Measurements from ENCODE around the gene SUSD3. TPM values are rescaled to one million over a fixed set of nuclear protein-coding genes. Genes with fewer than 3 reads are reported as not detected.

The SUSD3 gene
- total and polyA plus RNA-seq, 5 donors from 2014 or later = 68.7 to 229 (median 205) TPM

DNA sequence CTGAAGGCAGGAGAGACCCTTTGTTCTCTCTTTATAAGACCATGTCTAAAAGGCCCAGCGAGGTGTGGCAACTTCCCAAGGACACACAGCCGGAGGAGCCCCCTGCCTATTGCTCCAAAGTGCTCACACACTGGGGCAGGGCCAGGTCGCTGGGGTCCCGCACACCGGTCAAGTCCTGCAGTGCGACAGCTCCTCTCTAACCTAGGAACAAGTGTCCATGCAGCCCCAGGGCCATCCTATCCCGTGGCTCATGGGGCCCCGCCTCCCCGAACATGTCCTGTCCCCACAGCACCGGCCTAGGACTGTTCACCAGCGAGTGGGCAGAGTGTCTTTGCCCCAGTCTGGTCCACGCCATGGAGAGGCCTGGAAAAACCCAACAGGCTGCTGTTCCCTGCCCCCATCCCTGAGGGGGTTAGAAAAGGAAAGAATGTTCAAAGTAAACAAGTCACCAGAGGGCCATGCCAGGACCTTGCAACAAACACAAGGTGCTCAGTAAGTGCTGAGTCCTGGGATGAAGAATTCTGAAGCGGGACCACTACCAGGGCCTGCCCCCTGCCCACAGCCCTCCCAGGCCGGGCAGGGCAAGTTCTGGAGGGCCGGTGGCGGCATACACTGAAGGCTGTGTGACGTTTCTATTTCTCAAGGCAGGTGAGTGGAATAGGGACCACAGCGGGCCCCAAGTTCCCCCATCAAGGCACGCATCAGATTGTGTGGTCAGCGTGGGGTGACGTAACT is 74.6 kb downstream of the SUSD3 start:
- Histone ChIP-seq H3K9me3 (ENCODE audit: control insufficient read depth in 2 of 2, low read length in 2 of 2) (no peaks in the 10 kb centered on the region), H3K36me3 (ENCODE audit: control insufficient read depth, insufficient read depth, low read length) (no peaks in the 10 kb centered on the region), H3K4me1 (ENCODE audit: control insufficient read depth, insufficient read depth, low read length, poor library complexity, severe bottlenecking) (peaks cover 58% of the 10 kb centered on the region), H3K27ac (ENCODE audit: insufficient read depth, low read length, poor library complexity, severe bottlenecking) (peak overlapping the region; percentile 94), H3K27me3 (ENCODE audit: control insufficient read depth, insufficient read depth, low read length) (no peaks in the 10 kb centered on the region), H3K4me3 (ENCODE audit: low read depth, low read length) (peak overlapping the region; percentile 77)
- no peaks in the 10 kb centered on the region for H3K36me3 Mint-ChIP-seq
- peak overlapping the region; percentile 85 to 94 (median 90) for H3K4me3 Mint-ChIP-seq
- DNase-seq (peak in 2 of 3 donors; percentile 44 to 59), ATAC-seq (ENCODE audit: low read depth in 2 of 2) (no peak)
- H3K4me1 Mint-ChIP-seq = peaks cover 0 to 65% (median 32%) of the 10 kb centered on the region in 4 donors
- H3K9me3 Mint-ChIP-seq = no peaks in the 10 kb centered on the region
- H3K27ac Mint-ChIP-seq = peak overlapping the region; percentile 83 to 93 (median 90)
- H3K27me3 Mint-ChIP-seq = no peaks in the 10 kb centered on the region

DNA sequence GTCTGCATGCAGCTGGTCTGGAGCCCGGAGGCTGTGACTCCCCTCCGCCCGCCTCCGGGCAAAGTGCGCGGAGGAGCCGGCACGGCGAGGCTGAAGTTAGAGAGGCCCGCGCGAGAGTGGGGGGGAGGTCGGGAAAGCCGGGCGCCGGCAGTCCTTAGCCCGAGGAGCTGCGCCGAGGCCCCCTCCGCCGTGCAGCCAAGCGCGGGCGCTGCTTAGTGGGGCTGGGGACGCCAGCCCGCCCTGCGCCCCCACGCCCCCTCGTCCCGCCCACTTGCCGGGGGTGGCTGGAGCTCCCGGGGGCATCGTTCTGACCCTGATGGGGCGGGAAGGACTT is 75.1 kb downstream of the SUSD3 start:
- DNase-seq = no peak
- H3K36me3 Mint-ChIP-seq = no peaks in the 10 kb centered on the region
- H3K4me1 ChIP-seq (ENCODE audit: control insufficient read depth, insufficient read depth, low read length, poor library complexity, severe bottlenecking) = peaks cover 54% of the 10 kb centered on the region
- no peaks in the 10 kb centered on the region for H3K27me3 ChIP-seq (ENCODE audit: control insufficient read depth, insufficient read depth, low read length)
- no peaks in the 10 kb centered on the region for H3K9me3 ChIP-seq (ENCODE audit: control insufficient read depth in 2 of 2, low read length in 2 of 2)
- peak overlapping the region; percentile 94 for H3K27ac ChIP-seq (ENCODE audit: insufficient read depth, low read length, poor library complexity, severe bottlenecking)
- H3K9me3 Mint-ChIP-seq = no peaks in the 10 kb centered on the region
- no peaks in the 10 kb centered on the region for H3K27me3 Mint-ChIP-seq
- H3K4me1 Mint-ChIP-seq = peaks cover 0 to 65% (median 29%) of the 10 kb centered on the region in 4 donors
- peak overlapping the region; percentile 83 to 93 (median 90) for H3K27ac Mint-ChIP-seq
- peak overlapping the region; percentile 85 to 94 (median 90) for H3K4me3 Mint-ChIP-seq
- H3K4me3 ChIP-seq (ENCODE audit: low read depth, low read length) = peak overlapping the region; percentile 77
- no peaks in the 10 kb centered on the region for H3K36me3 ChIP-seq (ENCODE audit: control insufficient read depth, insufficient read depth, low read length)
- ATAC-seq (ENCODE audit: low read depth in 2 of 2) = peak; percentile 6 to 10

DNA sequence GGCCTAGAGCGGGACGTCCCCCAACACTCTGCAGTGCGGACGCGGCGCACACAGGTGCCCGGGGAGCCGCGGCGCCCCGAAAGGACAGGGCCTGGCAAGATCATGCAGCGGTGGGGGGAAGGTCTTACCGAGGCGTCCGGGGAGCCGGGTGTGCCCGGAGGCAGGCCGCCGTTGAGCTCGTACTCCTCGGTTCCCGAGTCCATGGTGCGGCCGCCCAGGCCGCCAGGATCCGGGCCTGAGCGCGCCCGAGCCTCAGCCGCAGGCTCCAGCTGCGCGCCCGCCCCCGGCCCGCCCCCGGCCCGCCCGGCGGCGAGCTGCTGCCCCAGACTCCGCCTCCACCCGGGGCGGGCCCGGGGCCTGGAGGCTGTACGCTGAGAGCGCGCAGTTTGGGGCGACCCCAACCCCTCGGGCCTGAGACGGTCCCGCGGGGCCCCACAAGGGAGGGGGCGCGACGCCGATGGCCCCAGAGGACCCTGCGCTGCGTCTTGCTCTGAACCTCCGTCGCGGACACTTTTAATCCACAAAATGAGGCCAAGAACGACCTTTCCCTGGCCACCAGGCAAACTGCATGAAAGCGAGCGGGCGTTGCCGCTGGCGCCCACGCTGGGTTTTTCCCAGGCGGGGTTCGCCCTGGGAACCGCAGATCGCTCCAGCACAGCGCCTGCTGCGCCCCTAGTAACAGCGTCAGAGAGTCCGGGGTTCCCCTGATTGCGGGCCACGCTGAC is 75.7 kb downstream of the SUSD3 start, which contains the start of gene NINJ1:
NINJ1 (minus strand) TSS at position 237 of the 725 bp plus-strand sequence; CDS start at position 203, 34 bp downstream.
- no peaks in the 10 kb centered on the region for H3K36me3 Mint-ChIP-seq
- ATAC-seq (ENCODE audit: low read depth in 2 of 2) = peak; percentile 86 to 87
- peak within 1 kb of the TSS; percentile 85 to 94 (median 90) for H3K4me3 Mint-ChIP-seq
- H3K36me3 ChIP-seq (ENCODE audit: control insufficient read depth, insufficient read depth, low read length) = no peaks in the 10 kb centered on the region
- peaks cover 49% of the 10 kb centered on the region for H3K4me1 ChIP-seq (ENCODE audit: control insufficient read depth, insufficient read depth, low read length, poor library complexity, severe bottlenecking)
- H3K27ac ChIP-seq (ENCODE audit: insufficient read depth, low read length, poor library complexity, severe bottlenecking) = peak within 1 kb of the TSS; percentile 94
- H3K9me3 ChIP-seq (ENCODE audit: control insufficient read depth in 2 of 2, low read length in 2 of 2) = no peaks in the 10 kb centered on the region
- no peaks in the 10 kb centered on the region for H3K27me3 ChIP-seq (ENCODE audit: control insufficient read depth, insufficient read depth, low read length)
- peak; percentile 81 to 83 (median 82) for DNase-seq
- H3K4me1 Mint-ChIP-seq = peaks cover 0 to 63% (median 26%) of the 10 kb centered on the region in 4 donors
- peak within 1 kb of the TSS; percentile 77 for H3K4me3 ChIP-seq (ENCODE audit: low read depth, low read length)
- peak within 1 kb of the TSS; percentile 94 to 96 (median 95) for H3K27ac Mint-ChIP-seq
- H3K9me3 Mint-ChIP-seq = no peaks in the 10 kb centered on the region
- no peaks in the 10 kb centered on the region for H3K27me3 Mint-ChIP-seq

Other genes starting within 250 kb of the SUSD3 start
- gene ZNF484, start 180.7 kb upstream of the SUSD3 start, total RNA-seq = 16.5 TPM
- 1 to 10 TPM; 3.7 to 6.3 (median 4.5) TPM for gene ZNF484, start 180.7 kb upstream of the SUSD3 start, polyA plus RNA-seq
- 188 TPM for gene FGD3, start 111.2 kb upstream of the SUSD3 start, total RNA-seq
- 100 to 1,000 TPM in 1 of 4 donors, 10 to 100 TPM in 3; 71.6 to 105 (median 87.2) TPM for gene FGD3, start 111.2 kb upstream of the SUSD3 start, polyA plus RNA-seq
- 60.0 TPM for gene CARD19, start 37.5 kb downstream of the SUSD3 start, total RNA-seq
- 10 to 100 TPM; 64.8 to 89.1 (median 75.3) TPM for gene CARD19, start 37.5 kb downstream of the SUSD3 start, polyA plus RNA-seq
- 144 TPM for gene NINJ1, start 75.5 kb downstream of the SUSD3 start, total RNA-seq
- gene NINJ1, start 75.5 kb downstream of the SUSD3 start, polyA plus RNA-seq = 100 to 1,000 TPM in 1 of 4 donors, 10 to 100 TPM in 3; 68.5 to 104 (median 73.2) TPM
- gene WNK2, start 125.4 kb downstream of the SUSD3 start, total RNA-seq = 0.22 TPM
- not detected for gene WNK2, start 125.4 kb downstream of the SUSD3 start, polyA plus RNA-seq

Measured in CD4-positive, CD25-positive, alpha-beta regulatory T cell (primary cell).